ENCODE data around the gene PAXX.

The PAXX gene

DNA sequence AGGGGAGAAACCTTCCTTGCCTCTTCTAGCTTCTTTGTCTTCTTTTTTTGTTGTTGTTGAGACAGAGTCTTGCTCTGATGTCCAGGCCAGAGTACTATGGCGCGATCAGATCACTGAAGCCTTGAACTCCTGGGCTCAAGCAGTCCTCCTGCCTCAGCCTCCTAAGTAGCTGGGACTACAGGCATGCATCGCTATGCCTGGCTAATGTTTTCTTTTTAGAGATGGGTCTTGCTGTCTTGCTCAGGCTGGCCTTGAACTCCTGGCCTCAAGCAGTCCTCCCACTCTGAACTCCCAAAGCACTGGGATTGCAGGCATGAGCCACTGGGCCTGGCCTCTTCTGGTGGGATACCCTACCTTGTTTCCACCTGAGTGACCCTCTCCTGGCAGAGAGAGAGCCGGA is 3.4 kb upstream of the PAXX start:
- CTCF ChIA-PET = interaction anchor here (1.4 kb wide), 1 partner anchor 41 kb away, joined by 4 read pairs; no protein-coding TSS in a partner anchor
- H3K4me3 Mint-ChIP-seq = no peak overlapping the region

GRCh38 chr9:136990242-136990911 is 1.8 kb upstream of the PAXX start:
- no peaks in the 10 kb centered on the region for H3K9me3 Mint-ChIP-seq
- CTCF ChIA-PET = interaction anchor here (1.1 to 1.5 kb wide), 2 partner anchors 39 to 42 kb away, joined by 3 to 4 read pairs; no protein-coding TSS in a partner anchor
- DNase-seq = no peak
- peaks cover 24% of the 10 kb centered on the region for H3K4me1 Mint-ChIP-seq
- H3K27ac Mint-ChIP-seq = peak overlapping the region; percentile 0
- H3K4me3 Mint-ChIP-seq = peak overlapping the region; percentile 71
- H3K27me3 Mint-ChIP-seq = peaks cover 60% of the 10 kb centered on the region
- H3K36me3 Mint-ChIP-seq = peaks cover 7% of the 10 kb centered on the region

More for the DNA sequence above, 3.4 kb upstream of the PAXX start:
- Mint-ChIP-seq H3K9me3 (no peaks in the 10 kb centered on the region), H3K4me1 (peaks cover 18% of the 10 kb centered on the region), H3K27me3 (peaks cover 75% of the 10 kb centered on the region), H3K27ac (no peak overlapping the region), H3K36me3 (peaks cover 6% of the 10 kb centered on the region)
- no peak for DNase-seq

DNA sequence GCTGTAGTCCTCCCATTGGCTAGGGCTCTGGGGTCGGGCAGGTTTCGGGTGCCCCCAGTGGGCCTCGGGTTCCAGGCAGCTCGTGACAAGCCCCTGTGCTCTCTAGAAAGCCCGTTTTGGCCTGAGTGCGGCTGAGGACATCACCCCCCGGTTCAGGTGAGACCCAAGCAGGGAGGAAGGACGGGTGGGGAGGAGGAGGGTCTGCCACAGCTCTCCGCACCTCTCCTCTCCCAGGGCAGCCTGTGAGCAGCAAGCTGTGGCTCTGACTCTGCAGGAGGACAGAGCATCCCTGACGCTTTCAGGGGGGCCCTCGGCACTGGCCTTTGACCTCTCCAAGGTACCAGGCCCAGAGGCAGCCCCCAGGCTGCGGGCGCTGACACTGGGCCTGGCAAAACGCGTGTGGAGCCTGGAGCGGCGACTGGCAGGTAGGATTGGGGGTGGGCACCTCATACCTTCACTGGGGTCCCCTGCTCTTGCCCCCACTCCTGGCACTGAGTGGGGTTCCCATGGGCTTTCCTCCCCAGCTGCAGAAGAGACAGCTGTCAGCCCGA is 672 bp downstream of the PAXX start:
- CTCF ChIA-PET = interaction anchor here (0.9 to 2.3 kb wide), 5 partner anchors 17 to 74 kb away, joined by 3 to 9 read pairs (median 4); no protein-coding TSS in a partner anchor
- H3K36me3 Mint-ChIP-seq = peaks cover 7% of the 10 kb centered on the region
- peaks cover 45% of the 10 kb centered on the region for H3K4me1 Mint-ChIP-seq
- H3K9me3 Mint-ChIP-seq = no peaks in the 10 kb centered on the region
- peaks cover 51% of the 10 kb centered on the region for H3K27me3 Mint-ChIP-seq
- H3K4me3 Mint-ChIP-seq = peak overlapping the region; percentile 82
- no peak for DNase-seq
- peak overlapping the region; percentile 82 for H3K27ac Mint-ChIP-seq

DNA sequence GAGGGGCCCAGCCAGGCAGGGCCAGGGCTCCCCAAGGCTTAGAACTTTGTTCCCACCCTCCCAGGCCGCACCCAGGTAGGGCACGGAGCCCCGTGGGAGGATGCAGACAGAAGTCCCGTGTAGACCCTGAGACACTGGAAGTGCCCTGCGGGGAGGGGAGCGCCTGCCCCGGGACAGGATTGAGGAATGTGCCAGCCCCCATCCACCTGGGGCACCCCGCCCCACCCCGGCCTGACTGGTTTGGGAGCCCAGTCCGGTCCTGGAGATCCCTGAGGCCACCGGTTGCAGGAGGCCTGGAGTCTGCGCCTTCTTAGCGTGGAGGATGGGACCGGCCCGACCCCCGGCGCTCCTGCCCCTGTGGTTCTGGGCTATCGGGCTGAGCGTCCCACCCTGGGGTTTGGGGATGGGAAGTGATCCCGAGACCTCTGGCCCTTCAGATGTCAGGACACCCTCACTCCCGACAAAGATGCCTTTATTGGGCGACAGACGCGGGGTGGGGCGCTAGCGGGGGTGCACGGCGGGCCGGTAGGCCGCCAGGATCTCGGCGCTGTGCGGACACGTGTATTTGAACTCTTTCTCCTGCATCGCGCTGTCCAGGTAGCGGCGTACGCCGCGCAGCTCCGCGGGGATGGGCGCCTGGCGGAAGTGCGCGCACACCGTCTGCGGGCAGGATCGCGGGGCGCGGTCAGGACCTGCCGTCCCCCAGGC is 2.1 kb downstream of the PAXX start:
- no peak overlapping the region for H3K27ac Mint-ChIP-seq
- DNase-seq = no peak
- CTCF ChIA-PET = interaction anchor here (0.8 kb wide), 1 partner anchor 73 kb away, joined by 3 read pairs; no protein-coding TSS in a partner anchor
- peaks cover 7% of the 10 kb centered on the region for H3K36me3 Mint-ChIP-seq
- peaks cover 57% of the 10 kb centered on the region for H3K4me1 Mint-ChIP-seq
- H3K4me3 Mint-ChIP-seq = peak overlapping the region; percentile 82
- no peaks in the 10 kb centered on the region for H3K9me3 Mint-ChIP-seq
- peaks cover 42% of the 10 kb centered on the region for H3K27me3 Mint-ChIP-seq

DNA sequence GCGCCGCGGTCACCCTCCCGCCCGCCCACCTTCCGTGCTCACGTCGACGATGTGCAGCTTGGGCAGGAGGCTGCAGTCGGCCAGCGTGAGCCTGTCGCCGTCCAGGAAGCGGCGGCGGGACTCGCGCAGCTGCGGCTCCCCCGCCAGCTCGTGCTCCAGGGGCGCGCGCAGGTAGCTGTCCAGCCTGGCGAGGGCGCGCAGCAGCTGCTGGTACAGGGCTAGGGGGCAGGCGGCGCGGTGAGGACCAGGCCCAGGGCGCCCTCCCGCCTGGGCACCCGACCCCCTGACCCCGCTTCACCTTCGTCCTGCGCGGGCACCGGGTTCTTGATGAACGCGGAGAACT is 2.6 kb downstream of the PAXX start:
- CTCF ChIA-PET = no interaction called here
- Mint-ChIP-seq H3K4me1 (peaks cover 59% of the 10 kb centered on the region), H3K4me3 (no peak overlapping the region), H3K9me3 (no peaks in the 10 kb centered on the region), H3K36me3 (peaks cover 7% of the 10 kb centered on the region), H3K27me3 (peaks cover 36% of the 10 kb centered on the region), H3K27ac (no peak overlapping the region)
- DNase-seq = no peak

DNA sequence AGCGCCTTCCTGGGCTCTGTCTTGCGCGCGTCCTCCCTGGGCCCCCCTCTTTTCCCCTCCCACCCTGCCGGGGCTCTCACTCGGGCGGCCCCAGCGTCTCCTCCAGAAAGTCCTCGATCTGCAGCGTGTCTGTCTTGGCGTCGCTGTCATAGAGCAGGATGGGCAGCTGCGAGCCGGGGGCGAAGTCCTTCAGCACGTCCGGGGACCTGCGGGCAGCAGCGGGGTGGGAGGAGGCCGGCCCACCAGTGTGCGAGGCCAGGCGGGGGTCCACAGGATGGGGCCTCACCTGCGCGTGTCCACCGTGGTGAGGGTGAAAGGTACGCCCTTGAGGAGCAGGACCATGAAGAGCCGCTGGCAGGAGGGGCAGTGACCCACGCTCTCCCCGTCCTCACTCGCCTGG is 3.1 kb downstream of the PAXX start:
- no peak for DNase-seq
- CTCF ChIA-PET = interaction anchor here (1.6 kb wide), 1 partner anchor 34 kb away, joined by 7 read pairs; no protein-coding TSS in a partner anchor
- peaks cover 35% of the 10 kb centered on the region for H3K27me3 Mint-ChIP-seq
- H3K36me3 Mint-ChIP-seq = peaks cover 7% of the 10 kb centered on the region
- H3K4me1 Mint-ChIP-seq = peaks cover 64% of the 10 kb centered on the region
- H3K9me3 Mint-ChIP-seq = no peaks in the 10 kb centered on the region
- H3K27ac Mint-ChIP-seq = no peak overlapping the region
- H3K4me3 Mint-ChIP-seq = no peak overlapping the region

DNA sequence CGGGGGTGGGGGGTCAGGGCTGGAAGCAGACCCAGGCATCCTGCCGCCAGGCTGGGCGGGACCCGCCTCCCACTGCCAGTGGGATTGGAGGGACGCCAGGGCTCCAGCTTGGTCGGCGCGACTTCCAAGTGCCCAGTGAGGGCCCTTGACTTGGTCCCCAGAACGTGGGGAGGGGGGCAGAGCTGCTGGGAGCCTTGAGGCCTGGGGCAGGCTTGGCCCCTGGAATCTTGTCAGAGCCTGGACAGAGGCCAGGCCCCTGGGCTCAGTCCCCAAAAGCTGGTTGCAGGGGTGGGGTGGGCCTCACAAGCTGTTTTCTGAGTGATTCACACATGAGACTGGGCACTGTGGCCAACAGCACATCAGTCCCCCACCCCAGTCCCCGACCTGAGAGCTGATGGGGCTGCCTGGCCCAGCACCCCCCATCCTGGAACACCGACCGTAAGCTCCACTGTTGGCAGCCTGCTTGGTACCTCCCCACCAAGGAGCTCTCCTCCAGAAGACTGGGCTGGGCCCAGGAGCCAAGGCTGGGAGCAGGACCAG is 3.6 kb downstream of the PAXX start:
- no peak for DNase-seq
- peaks cover 35% of the 10 kb centered on the region for H3K27me3 Mint-ChIP-seq
- CTCF ChIA-PET = interaction anchor here (1.0 to 1.6 kb wide), 2 partner anchors 33 to 39 kb away, joined by 5 to 7 read pairs; no protein-coding TSS in a partner anchor
- H3K4me3 Mint-ChIP-seq = peak overlapping the region; percentile 38
- H3K4me1 Mint-ChIP-seq = peaks cover 66% of the 10 kb centered on the region
- no peaks in the 10 kb centered on the region for H3K9me3 Mint-ChIP-seq
- H3K36me3 Mint-ChIP-seq = peaks cover 7% of the 10 kb centered on the region
- H3K27ac Mint-ChIP-seq = peak overlapping the region; percentile 85

DNA sequence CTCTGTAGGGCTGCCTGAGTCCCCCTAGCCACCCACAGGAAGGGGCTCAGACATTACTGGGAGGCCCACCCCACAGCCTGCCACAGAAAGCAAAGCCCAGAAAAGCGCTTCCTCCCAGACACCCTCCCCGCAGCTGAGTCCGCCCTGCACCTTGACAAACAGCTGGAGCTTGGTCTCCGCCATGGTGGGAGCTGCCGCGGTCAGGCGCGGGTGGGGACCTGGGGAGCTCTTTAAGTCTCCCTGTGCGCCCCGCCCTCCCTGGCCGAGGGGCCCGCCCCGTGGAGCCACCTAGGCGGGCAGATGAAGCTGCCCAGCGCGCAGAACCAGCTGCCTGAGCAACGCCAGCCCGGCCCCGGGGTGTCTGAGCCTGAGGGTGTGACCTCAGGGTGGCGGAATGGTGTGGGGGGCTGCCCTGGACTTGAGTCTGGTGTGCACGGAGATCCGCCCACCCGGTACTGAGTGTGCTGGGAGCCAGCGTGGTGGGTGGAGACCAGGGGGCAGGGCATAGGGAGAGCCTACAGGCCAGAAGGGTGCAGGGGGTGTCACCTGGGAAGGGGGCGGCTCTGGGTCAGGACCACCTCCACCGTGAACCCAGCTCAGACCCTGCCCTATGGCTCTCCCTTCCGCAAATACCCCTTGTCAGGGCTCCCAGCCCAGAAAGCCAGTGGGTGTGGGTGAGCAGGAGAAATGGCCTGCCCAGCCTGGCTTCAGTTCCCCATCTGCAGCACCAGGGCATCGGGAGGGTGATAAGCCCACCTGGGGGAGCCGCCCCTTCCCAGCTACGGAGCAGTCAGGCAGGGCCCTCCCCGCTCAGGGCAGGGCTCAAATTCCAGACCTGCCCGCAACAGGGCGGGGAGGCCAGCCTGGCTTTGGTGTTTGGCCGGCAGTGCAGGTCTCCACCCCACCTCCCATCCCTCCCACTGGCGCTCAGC is 4.4 kb downstream of the PAXX start, which contains the start of gene CLIC3:
CLIC3 (minus strand) TSS at position 208 of the 932 bp plus-strand sequence; CDS start at position 183, 25 bp downstream.
- CTCF ChIA-PET = interaction anchor here (1.0 to 1.6 kb wide), 2 partner anchors 33 to 38 kb away, joined by 5 to 7 read pairs; no protein-coding TSS in a partner anchor
- Mint-ChIP-seq H3K4me1 (peaks cover 59% of the 10 kb centered on the region), H3K9me3 (no peaks in the 10 kb centered on the region), H3K4me3 (peak within 1 kb of the TSS; percentile 56), H3K27ac (peak within 1 kb of the TSS; percentile 85), H3K36me3 (peaks cover 7% of the 10 kb centered on the region), H3K27me3 (peaks cover 38% of the 10 kb centered on the region)
- DNase-seq = peak; percentile 73

GRCh38 chr9:136997371-136997770 is 5.1 kb downstream of the PAXX start:
- DNase-seq = no peak
- H3K36me3 Mint-ChIP-seq = peaks cover 7% of the 10 kb centered on the region
- peaks cover 42% of the 10 kb centered on the region for H3K27me3 Mint-ChIP-seq
- CTCF ChIA-PET = no interaction called here
- peak overlapping the region; percentile 35 for H3K4me3 Mint-ChIP-seq
- H3K27ac Mint-ChIP-seq = peak overlapping the region; percentile 86
- peaks cover 58% of the 10 kb centered on the region for H3K4me1 Mint-ChIP-seq
- H3K9me3 Mint-ChIP-seq = no peaks in the 10 kb centered on the region

GRCh38 chr9:136997830-136998234 is 5.6 kb downstream of the PAXX start:
- peaks cover 58% of the 10 kb centered on the region for H3K4me1 Mint-ChIP-seq
- CTCF ChIA-PET = interaction anchor here (0.6 kb wide), 1 partner anchor 182 kb away, joined by 3 read pairs; no protein-coding TSS in a partner anchor
- H3K9me3 Mint-ChIP-seq = no peaks in the 10 kb centered on the region
- peaks cover 46% of the 10 kb centered on the region for H3K27me3 Mint-ChIP-seq
- peak overlapping the region; percentile 35 for H3K4me3 Mint-ChIP-seq
- peaks cover 7% of the 10 kb centered on the region for H3K36me3 Mint-ChIP-seq
- DNase-seq = peak; percentile 60
- H3K27ac Mint-ChIP-seq = peak overlapping the region; percentile 86

- peaks cover 45% of the 10 kb centered on the region for H3K4me1 Mint-ChIP-seq
- H3K9me3 Mint-ChIP-seq = no peaks in the 10 kb centered on the region
- H3K36me3 Mint-ChIP-seq = no peaks in the 10 kb centered on the region
- H3K27ac Mint-ChIP-seq = peak overlapping the region; percentile 50
- DNase-seq = peak; percentile 49
- H3K27me3 Mint-ChIP-seq = peaks cover 49% of the 10 kb centered on the region
- CTCF ChIA-PET = interaction anchor here (0.7 to 1.6 kb wide), 5 partner anchors 21 to 35 kb away, joined by 3 to 6 read pairs (median 3); no protein-coding TSS in a partner anchor
- H3K4me3 Mint-ChIP-seq = peak overlapping the region; percentile 23
Measured at GRCh38 chr9:137000177-137000930, 8.1 kb downstream of the PAXX start.

- CTCF ChIA-PET = interaction anchor here (0.6 to 1.6 kb wide), 3 partner anchors 17 to 584 kb away, joined by 3 to 4 read pairs (median 3); no protein-coding TSS in a partner anchor
- Mint-ChIP-seq H3K27ac (no peak overlapping the region), H3K9me3 (no peaks in the 10 kb centered on the region), H3K27me3 (peaks cover 42% of the 10 kb centered on the region), H3K36me3 (no peaks in the 10 kb centered on the region), H3K4me3 (no peak overlapping the region), H3K4me1 (peaks cover 32% of the 10 kb centered on the region)
- DNase-seq = no peak
Measured at GRCh38 chr9:137001857-137002645, 9.8 kb downstream of the PAXX start.
